Body of pancreas (tissue), 4 donors: Measurements from ENCODE around the gene STAT5B. TPM values are rescaled to one million over a fixed set of nuclear protein-coding genes. Genes with fewer than 3 reads are reported as not detected.

Source experiments
- ATAC-seq: fragments of 150-250 bp; one replicate; pipeline ENCODE4 v1.9.1; 2016
- DNase-seq, 4 donors: peaks; one replicate each; pipeline ENCODE4 v3.0.0-alpha.2; 2019
- H3K27ac ChIP-seq, 4 donors: fragments of 200-600 bp; sonication (generic); 1 replicate in 3 of 4; 2 replicates in 1 of 4; pipeline versions ENCODE4 v1.5.1 to v1.6.1; 2016 to 2019; ENCODE audit warnings: mild to moderate bottlenecking in 1 of 4, mixed read lengths in 1 of 4, moderate library complexity in 1 of 4
- H3K27me3 ChIP-seq, 2 donors: fragments of 200-600 bp; sonication (generic); one replicate each; pipeline ENCODE4 v1.6.0; 2016; ENCODE audit warnings: mild to moderate bottlenecking in 1 of 2
- H3K36me3 ChIP-seq, 2 donors: fragments of 200-600 bp; sonication (generic); replicated peaks in 1 of 2; 2 replicates each; pipeline ENCODE4 v1.5.1; 2016; ENCODE audit warnings: low read depth in 2 of 2; ENCODE audit not compliant: insufficient read depth in 1 of 2
- H3K4me1 ChIP-seq: fragments of 200-600 bp; sonication (generic); one replicate; pipeline ENCODE4 v1.6.0; 2016
- H3K4me3 ChIP-seq, 2 donors: fragments of 200-600 bp; sonication (generic); 1 replicate in 1 of 2; 2 replicates in 1 of 2; pipeline ENCODE4 v1.5.1; 2016 to 2019
- H3K9me3 ChIP-seq, 3 donors: fragments of 200-600 bp; sonication (generic); 1 replicate in 2 of 3; 2 replicates in 1 of 3; pipeline ENCODE4 v1.5.1; 2016
- CTCF ChIP-seq, 7 experiments: fragments of 450-650 bp in 4 of 7; fragments of 200-600 bp in 3 of 7; sonication (generic) in 3 of 7; IDR thresholded peaks; one replicate each; pipeline ENCODE4 v1.5.1; 2016 to 2019; ENCODE audit warnings: antibody characterized with exemption in 7 of 7
- POLR2A ChIP-seq, 3 donors: fragments of 450-650 bp; IDR thresholded peaks; one replicate each; pipeline ENCODE4 v1.6.1; 2016; ENCODE audit warnings: antibody characterized with exemption in 3 of 3, mild to moderate bottlenecking in 2 of 3
- whole genome bisulfite sequencing, 2 donors: methylation state at CpG; one replicate each; pipeline ENCODE4 v1.1.5; 2017; 5-methylcytosine and 5-hydroxymethylcytosine counted together
- intact Hi-C: fragments of 100-400 bp; cut with DNase I; formaldehyde crosslinking; loops from one replicate; pipeline ENCODE4 v1.15.1; 2023
- total RNA-seq, 2 donors: library from RNA; depleted of rRNA; stranded (reverse); fragments of >200 nt; gene quantifications; one replicate each; pipeline ENCODE4 v1.1.0, GENCODE V29; 2016

Gene STAT5B
- total RNA-seq, 2 donors from 2014 or later = 35.3 TPM

- Histone ChIP-seq H3K36me3 (no peaks in the 10 kb centered on the region), H3K27me3 (no peaks in the 10 kb centered on the region), H3K4me3 (no peak overlapping the region), H3K27ac (no peak overlapping the region), H3K9me3 (no peaks in the 10 kb centered on the region), H3K4me1 (peaks cover 22% of the 10 kb centered on the region)
- TF ChIP-seq POLR2A (IDR thresholded peaks at IDR 0.05) (no peak), CTCF (IDR thresholded peaks at IDR 0.05) (no peak)
- ATAC-seq (no peak), DNase-seq (no peak)
- intact Hi-C loops = no loop called here
- WGBS, 2 donors = 63 to 70% methylated on average over 4 of the region's 4 CpGs
These were observed 23.3 kb downstream of the STAT5B start for GRCh38 chr17:42252597-42253550.

DNA sequence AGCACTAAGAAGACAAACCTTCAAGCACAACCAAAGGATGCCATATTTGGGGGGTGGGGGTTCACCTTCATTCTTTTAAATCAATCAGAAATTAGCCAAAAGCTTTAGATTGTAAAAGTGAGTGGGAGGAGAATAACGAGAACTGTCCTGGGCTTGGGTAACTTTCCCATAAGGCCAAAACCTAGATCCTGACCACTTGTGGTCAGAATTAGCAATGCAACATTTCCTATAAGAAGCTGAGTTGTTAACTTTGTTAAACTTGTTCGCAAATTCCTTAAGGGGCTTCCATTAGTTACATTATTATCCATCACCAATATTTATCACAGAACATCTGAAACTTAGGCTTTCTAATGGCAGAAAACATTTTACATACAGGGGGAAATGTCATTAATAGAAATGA is 25.1 kb downstream of the STAT5B start:
- intact Hi-C loops = no loop called here
- Histone ChIP-seq H3K27me3 (no peaks in the 10 kb centered on the region), H3K9me3 (no peaks in the 10 kb centered on the region), H3K36me3 (no peaks in the 10 kb centered on the region), H3K27ac (no peak overlapping the region), H3K4me1 (peaks cover 36% of the 10 kb centered on the region), H3K4me3 (no peak overlapping the region)
- WGBS, 2 donors = 56 to 79% methylated on average over 2 of the region's 2 CpGs
- TF ChIP-seq POLR2A (IDR thresholded peaks at IDR 0.05) (no peak), CTCF (IDR thresholded peaks at IDR 0.05) (peak in 4 of 7 experiments; percentile 15 to 24 (median 22))
- no peak for ATAC-seq
- no peak for DNase-seq

DNA sequence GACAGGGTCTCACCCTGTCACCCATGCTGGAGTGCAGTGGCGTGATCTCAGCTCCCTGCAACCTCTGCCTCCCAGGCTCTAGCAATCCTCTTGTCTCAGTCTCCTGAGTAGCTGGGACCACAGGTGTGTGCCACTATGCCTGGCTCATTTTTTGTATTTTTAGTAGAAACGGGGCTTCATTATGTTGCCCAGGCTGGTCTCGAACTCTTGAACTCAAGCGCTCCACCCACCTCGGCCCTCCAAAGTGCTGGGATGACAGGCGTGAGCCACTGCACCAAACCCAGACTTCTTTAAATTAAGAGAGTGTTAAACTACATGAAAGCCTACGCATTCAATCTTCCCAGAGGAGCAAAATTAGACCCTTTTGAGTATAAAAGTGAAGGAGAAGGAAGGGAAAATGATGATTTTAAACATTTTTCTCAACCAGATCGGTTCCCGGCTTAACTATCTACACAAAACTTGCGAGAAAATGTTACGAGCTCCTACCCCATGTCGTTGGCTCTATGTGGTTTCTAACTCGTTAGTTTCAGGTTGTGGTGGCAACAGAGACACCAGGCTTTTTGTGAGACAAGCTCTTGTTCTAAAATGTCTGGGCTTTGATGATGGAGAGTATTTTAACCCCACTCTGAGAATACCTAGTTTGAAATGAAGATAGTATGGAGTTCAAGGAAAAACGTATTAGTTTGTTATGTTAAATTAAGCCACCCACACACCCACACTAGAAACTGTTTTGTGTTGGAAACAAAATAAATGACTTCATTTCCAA is 26.3 kb downstream of the STAT5B start:
- H3K4me3 ChIP-seq = no peak overlapping the region
- no peaks in the 10 kb centered on the region for H3K36me3 ChIP-seq
- intact Hi-C loops = no loop called here
- no peak for ATAC-seq
- no peak for TF ChIP-seq CTCF (IDR thresholded peaks at IDR 0.05)
- no peak for TF ChIP-seq POLR2A (IDR thresholded peaks at IDR 0.05)
- no peak for DNase-seq
- H3K27ac ChIP-seq = peak overlapping the region in 1 of 4 donors; percentile 93
- peaks cover 33% of the 10 kb centered on the region for H3K4me1 ChIP-seq
- 80 to 86% methylated on average over 14 of the region's 14 CpGs for WGBS, 2 donors
- H3K9me3 ChIP-seq = no peaks in the 10 kb centered on the region
- no peaks in the 10 kb centered on the region for H3K27me3 ChIP-seq

GRCh38 chr17:42248351-42249179 is 27.6 kb downstream of the STAT5B start:
- peaks cover 27% of the 10 kb centered on the region for H3K4me1 ChIP-seq
- ATAC-seq (peak; percentile 93), DNase-seq (peak; percentile 75 to 96 (median 88))
- H3K36me3 ChIP-seq = no peaks in the 10 kb centered on the region
- H3K4me3 ChIP-seq = no peak overlapping the region
- H3K9me3 ChIP-seq = no peaks in the 10 kb centered on the region
- peak overlapping the region; percentile 61 to 93 (median 78) for H3K27ac ChIP-seq
- intact Hi-C loops = no loop called here
- TF ChIP-seq POLR2A (IDR thresholded peaks at IDR 0.05) (peak in 2 of 3 donors; percentile 58 to 64), CTCF (IDR thresholded peaks at IDR 0.05) (peak in 1 of 7 experiments; percentile 2)
- H3K27me3 ChIP-seq = no peaks in the 10 kb centered on the region
- WGBS, 2 donors = 12 to 48% methylated on average over 13 of the region's 13 CpGs
